A673 (cell line): Measurements from ENCODE around the gene IRGM. TPM values are rescaled to one million over a fixed set of nuclear protein-coding genes. Genes with fewer than 3 reads are reported as not detected.
"Not testable (repeated sequence)": the region's sequence is repeated elsewhere in the genome, so short reads cannot be mapped to it uniquely, and the experiment has no call there.

Experiments used
- BruUV-seq: library from RNA; stranded (reverse); fragments of 400-500 nt; replicated peaks from 2 replicates; lab custom pipeline; 2021; lab: Mats Ljungman, UMichigan
- CTCF ChIA-PET: fragments of 300-600 bp; sonication (Branson Sonifier 250); formaldehyde crosslinking; loops from one replicate; lab custom pipeline; 2022; ENCODE audit warnings: antibody characterized with exemption; lab: Charles Lee
- POLR2A ChIA-PET: fragments of 300-600 bp; sonication (Branson Sonifier 250); formaldehyde crosslinking; loops from one replicate; lab custom pipeline; 2022; ENCODE audit warnings: antibody characterized with exemption; ENCODE audit not compliant: low non-redundant PET; lab: Charles Lee
- DNase-seq: peaks from one replicate; pipeline ENCODE4 v3.0.0-alpha.2; 2015; ENCODE audit warnings: low spot score
- H3K27ac ChIP-seq: fragments of 200-600 bp; sonication (generic); 2 replicates; pipeline ENCODE4 v1.5.1; 2016; ENCODE audit warnings: mixed run types, low read depth, mild to moderate bottlenecking, mixed read lengths, antibody characterized with exemption, low read length; ENCODE audit not compliant: poor library complexity, severe bottlenecking
- H3K27me3 ChIP-seq: fragments of 200-600 bp; sonication (generic); replicated peaks from 2 replicates; pipeline ENCODE4 v1.6.1; 2017; ENCODE audit warnings: mixed run types, low read depth, mild to moderate bottlenecking, mixed read lengths, antibody characterized with exemption, low read length; ENCODE audit not compliant: insufficient read depth, poor library complexity
- H3K36me3 ChIP-seq: fragments of 200-600 bp; sonication (generic); 2 replicates; pipeline ENCODE4 v1.6.1; 2016; ENCODE audit warnings: mixed run types, mild to moderate bottlenecking, mixed read lengths, antibody characterized with exemption, low read length; ENCODE audit not compliant: insufficient read depth, poor library complexity, severe bottlenecking
- H3K4me1 ChIP-seq: fragments of 200-600 bp; sonication (generic); 2 replicates; pipeline ENCODE4 v1.6.1; 2017; ENCODE audit warnings: mixed run types, mild to moderate bottlenecking, mixed read lengths, antibody characterized with exemption, low read length; ENCODE audit not compliant: insufficient read depth, poor library complexity, severe bottlenecking
- H3K4me3 ChIP-seq: fragments of 200-600 bp; sonication (generic); 2 replicates; pipeline ENCODE4 v1.5.1; 2016; ENCODE audit warnings: low read depth, mixed run types, mild to moderate bottlenecking, mixed read lengths, low read length; ENCODE audit not compliant: poor library complexity, severe bottlenecking
- H3K9me3 ChIP-seq: fragments of 200-600 bp; sonication (generic); 2 replicates; pipeline ENCODE4 v1.6.1; 2016; ENCODE audit warnings: mixed run types, low read depth, mild to moderate bottlenecking, mixed read lengths, antibody characterized with exemption, low read length; ENCODE audit not compliant: poor library complexity, severe bottlenecking
- EZH2 ChIP-seq: fragments of 200-600 bp; sonication (generic); IDR thresholded peaks from 2 replicates; pipeline ENCODE4 v1.6.1; 2017; ENCODE audit warnings: borderline replicate concordance, low read depth, mild to moderate bottlenecking, mixed read lengths, antibody characterized with exemption, low read length; ENCODE audit not compliant: poor library complexity, severe bottlenecking
- intact Hi-C: fragments of 100-400 bp; cut with micrococcal nuclease; formaldehyde crosslinking; loops from one replicate; pipeline ENCODE4 v1.10.0; 2022; ENCODE audit not compliant: unreplicated experiment
- total RNA-seq: library from RNA; stranded (reverse); gene quantifications from 2 replicates; pipeline ENCODE4 v1.2.3, GENCODE V29; 2021
- TF ChIP-seq, protein P1 (sequence below): fragments of 300-800, 200-600 bp; sonication (generic); conservative IDR thresholded peaks from 2 replicates; pipeline ENCODE4 v1.5.1; 2017; ENCODE audit warnings: low read depth, mild to moderate bottlenecking, antibody characterized with exemption, low read length, moderate library complexity, mixed read lengths

Gene IRGM
- total RNA-seq, 1 experiment from 2014 or later = not detected

DNA sequence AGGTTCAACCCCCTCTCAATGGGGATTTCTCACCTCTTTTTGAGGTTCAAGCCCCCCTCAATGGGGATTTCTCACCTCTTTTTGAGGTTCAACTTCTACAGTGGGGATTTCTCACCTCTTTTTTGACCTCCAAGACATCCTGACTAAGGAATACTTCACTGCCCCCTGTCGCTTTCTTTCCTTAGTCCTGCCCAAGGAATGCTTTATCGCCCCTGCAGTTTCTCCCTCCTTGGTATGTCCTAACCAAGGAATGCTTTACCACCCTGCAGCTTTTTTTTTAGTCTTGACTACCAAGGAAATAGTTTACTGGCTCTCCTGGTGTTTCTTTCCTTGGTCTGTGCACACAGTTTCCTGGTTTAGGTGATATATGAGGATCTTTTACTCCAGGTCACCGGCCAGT, 9.6 kb upstream of the IRGM start:
- BruUV-seq = no TSS peak
- POLR2A ChIA-PET = no interaction called here

DNA sequence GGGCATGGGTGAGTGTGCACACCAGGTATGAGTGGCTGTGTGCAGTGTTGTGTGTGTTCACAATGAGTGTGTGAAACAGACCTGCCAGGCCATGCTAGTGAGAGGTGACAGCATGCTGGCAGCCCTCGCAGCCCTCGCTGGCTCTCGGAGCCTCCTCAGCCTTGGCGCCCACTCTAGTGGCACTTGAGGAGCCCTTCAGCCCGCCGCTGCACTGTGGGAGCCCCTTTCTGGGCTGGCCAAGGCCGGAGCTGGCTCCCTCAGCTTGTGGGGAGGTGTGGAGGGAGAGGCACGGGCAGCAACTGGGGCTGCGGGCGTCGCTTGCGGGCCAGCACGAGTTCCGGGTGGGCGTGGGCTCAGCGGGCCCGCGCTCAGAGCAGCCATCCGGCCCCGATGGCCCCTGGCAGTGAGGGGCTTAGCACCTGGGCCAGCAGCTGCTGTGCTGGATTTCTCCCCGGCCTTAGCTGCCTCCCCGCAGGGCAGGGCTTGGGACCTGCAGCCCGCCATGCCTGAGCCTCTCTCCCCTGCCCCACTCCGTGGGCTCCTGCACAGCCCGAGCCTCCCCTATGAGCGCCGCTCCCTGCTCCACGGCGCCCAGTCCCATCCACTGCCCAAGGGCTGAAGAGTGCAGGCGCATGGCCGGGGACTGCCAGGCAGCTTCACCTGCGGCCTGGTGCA, 999 bp upstream of the IRGM start:
- POLR2A ChIA-PET, BruUV-seq, DNase-seq: not testable (repeated sequence)

More for the DNA sequence above, 9.6 kb upstream of the IRGM start:
- DNase-seq = no peak
- Histone ChIP-seq H3K4me1 (peaks cover 8% of the 10 kb centered on the region), H3K4me3 (no peak overlapping the region), H3K36me3 (no peaks in the 10 kb centered on the region), H3K9me3 (peaks cover 22% of the 10 kb centered on the region), H3K27me3 (peaks cover 34% of the 10 kb centered on the region), H3K27ac (no peak overlapping the region)
- intact Hi-C loops = no loop called here
- CTCF ChIA-PET = no interaction called here
- TF ChIP-seq, protein P1, sequence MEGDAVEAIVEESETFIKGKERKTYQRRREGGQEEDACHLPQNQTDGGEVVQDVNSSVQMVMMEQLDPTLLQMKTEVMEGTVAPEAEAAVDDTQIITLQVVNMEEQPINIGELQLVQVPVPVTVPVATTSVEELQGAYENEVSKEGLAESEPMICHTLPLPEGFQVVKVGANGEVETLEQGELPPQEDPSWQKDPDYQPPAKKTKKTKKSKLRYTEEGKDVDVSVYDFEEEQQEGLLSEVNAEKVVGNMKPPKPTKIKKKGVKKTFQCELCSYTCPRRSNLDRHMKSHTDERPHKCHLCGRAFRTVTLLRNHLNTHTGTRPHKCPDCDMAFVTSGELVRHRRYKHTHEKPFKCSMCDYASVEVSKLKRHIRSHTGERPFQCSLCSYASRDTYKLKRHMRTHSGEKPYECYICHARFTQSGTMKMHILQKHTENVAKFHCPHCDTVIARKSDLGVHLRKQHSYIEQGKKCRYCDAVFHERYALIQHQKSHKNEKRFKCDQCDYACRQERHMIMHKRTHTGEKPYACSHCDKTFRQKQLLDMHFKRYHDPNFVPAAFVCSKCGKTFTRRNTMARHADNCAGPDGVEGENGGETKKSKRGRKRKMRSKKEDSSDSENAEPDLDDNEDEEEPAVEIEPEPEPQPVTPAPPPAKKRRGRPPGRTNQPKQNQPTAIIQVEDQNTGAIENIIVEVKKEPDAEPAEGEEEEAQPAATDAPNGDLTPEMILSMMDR = no peak

DNA sequence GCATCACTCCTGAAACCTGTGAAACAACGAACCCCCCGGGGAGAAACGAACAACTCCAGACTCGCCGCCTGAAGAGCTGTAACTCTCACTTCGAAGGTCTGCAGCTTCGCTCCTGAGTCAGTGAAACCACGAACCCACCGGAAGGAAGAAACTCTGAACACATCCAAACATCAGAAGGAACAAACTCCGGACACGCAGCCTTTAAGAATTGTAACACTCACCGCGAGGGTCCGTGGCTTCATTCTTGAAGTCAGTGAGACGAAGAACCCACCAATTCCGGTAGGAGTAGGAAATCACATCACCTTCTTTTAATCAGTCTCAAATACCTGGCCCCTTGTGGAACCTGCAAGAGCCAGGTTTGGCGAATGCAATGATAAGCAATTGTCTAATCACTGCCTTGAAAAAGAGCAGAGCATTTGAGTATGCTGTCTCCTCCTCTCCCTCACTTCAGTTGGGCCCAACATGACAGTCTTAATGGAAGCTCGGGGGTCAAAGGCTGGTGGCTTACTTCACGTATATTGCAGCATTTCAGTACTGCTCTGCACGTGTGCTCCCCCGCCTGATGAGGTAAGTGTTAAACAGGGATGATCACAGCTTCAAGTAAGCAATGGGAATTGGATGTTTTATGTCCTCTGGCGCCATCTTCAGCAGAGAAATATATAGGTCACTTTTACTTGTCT, 473 bp downstream of the IRGM start:
- TF ChIP-seq, protein P1 = peak; percentile 83
- no peak for TF ChIP-seq EZH2
- DNase-seq = peak; percentile 87
- H3K4me1 ChIP-seq = no peaks in the 10 kb centered on the region
- no peaks in the 10 kb centered on the region for H3K9me3 ChIP-seq
- BruUV-seq = no TSS peak
- intact Hi-C loops = loop anchor here (1.0 to 10.0 kb wide), 3 partner anchors 172 to 389 kb away; no protein-coding TSS in a partner anchor
- no peaks in the 10 kb centered on the region for H3K27me3 ChIP-seq
- no peaks in the 10 kb centered on the region for H3K36me3 ChIP-seq
- ChIA-PET POLR2A (interaction anchor here (0.6 kb wide), 1 partner anchor 80 kb away, joined by 3 read pairs; no protein-coding TSS in a partner anchor), CTCF (interaction anchor here (0.6 to 2.1 kb wide), 7 partner anchors 13 to 318 kb away, joined by 3 to 20 read pairs (median 4); partner anchors contain the start of genes RBM22 and SMIM3)
- H3K27ac ChIP-seq = no peak overlapping the region
- no peak overlapping the region for H3K4me3 ChIP-seq

More for the DNA sequence above, 999 bp upstream of the IRGM start:
- CTCF ChIA-PET = interaction anchor here (2.1 kb wide), 1 partner anchor 44 kb away, joined by 20 read pairs; no protein-coding TSS in a partner anchor
- H3K4me1 ChIP-seq, H3K36me3 ChIP-seq, H3K4me3 ChIP-seq, H3K9me3 ChIP-seq, H3K27ac ChIP-seq: not testable (repeated sequence)
- intact Hi-C loops = loop anchor here (5.0 to 10.0 kb wide), 2 partner anchors 171 to 388 kb away; no protein-coding TSS in a partner anchor
- peaks cover 11% of the 10 kb centered on the region for H3K27me3 ChIP-seq
